Fibroblast of the aortic adventitia (primary cell): ENCODE measurements around the gene RETREG1. TPM values are rescaled to one million over a fixed set of nuclear protein-coding genes. Genes with fewer than 3 reads are reported as not detected.

Source experiments
- DNase-seq: peaks from one replicate; pipeline ENCODE4 v3.0.0-alpha.2; 2010; ENCODE audit warnings: low read depth
- H3K4me3 ChIP-seq: 2 replicates; pipeline ENCODE4 v1.5.1; 2011; ENCODE audit warnings: low read depth, mild to moderate bottlenecking, control low read depth, low read length, moderate library complexity
- CTCF ChIP-seq: IDR thresholded peaks from 2 replicates; pipeline ENCODE4 v1.5.1; 2011; ENCODE audit warnings: mild to moderate bottlenecking, low read length, control low read depth, inconsistent platforms; ENCODE audit not compliant: insufficient read depth
- total RNA-seq: library from RNA; depleted of rRNA; stranded (reverse); fragments of >200 nt; gene quantifications from 2 replicates; pipeline ENCODE4 v1.2.3, GENCODE V29; 2012; ENCODE audit warnings: low replicate concordance

RETREG1 gene
- total RNA-seq, 1 donor = 0.99 TPM

GRCh38 chr5:16524286-16524685 is 92.5 kb downstream of the RETREG1 start:
- no peak for TF ChIP-seq CTCF
- no peak overlapping the region for H3K4me3 ChIP-seq
- no peak for DNase-seq

- TF ChIP-seq CTCF = no peak
- no peak overlapping the region for H3K4me3 ChIP-seq
- no peak for DNase-seq
These were observed 95.0 kb downstream of the RETREG1 start for GRCh38 chr5:16521521-16522483.

GRCh38 chr5:16520841-16521240 is 96.0 kb downstream of the RETREG1 start:
- no peak for DNase-seq
- TF ChIP-seq CTCF = no peak
- no peak overlapping the region for H3K4me3 ChIP-seq

- DNase-seq = no peak
- no peak for TF ChIP-seq CTCF
These were observed 97.4 kb downstream of the RETREG1 start for GRCh38 chr5:16519435-16519834.

GRCh38 chr5:16518606-16519005 is 98.2 kb downstream of the RETREG1 start:
- no peak overlapping the region for H3K4me3 ChIP-seq
- DNase-seq = no peak
- no peak for TF ChIP-seq CTCF

More at GRCh38 chr5:16519435-16519834, 97.4 kb downstream of the RETREG1 start:
- H3K4me3 ChIP-seq = no peak overlapping the region

GRCh38 chr5:16515532-16515931 is 101.3 kb downstream of the RETREG1 start:
- H3K4me3 ChIP-seq = no peak overlapping the region
- DNase-seq = no peak
- TF ChIP-seq CTCF = no peak
